GM12878 (cell line): Measurements from ENCODE around the gene PTPRN2. TPM values are rescaled to one million over a fixed set of nuclear protein-coding genes. Genes with fewer than 3 reads are reported as not detected.

Source experiments
- ATAC-seq: fragments of 200-7000 bp; cut with Tn5 transposase; 3 replicates; pipeline ENCODE4 v1.9.1; 2020; ENCODE audit warnings: mild to moderate bottlenecking, moderate library complexity
- BruUV-seq: library from RNA; stranded (reverse); fragments of 400-500 nt; replicated peaks from 2 replicates; lab custom pipeline; 2021; lab: Mats Ljungman, UMichigan
- CTCF ChIA-PET: fragments of 300-600 bp; sonication (Branson Sonifier 250); formaldehyde crosslinking; extraction: SDS; loops from one replicate; lab custom pipeline; 2021; ENCODE audit warnings: inconsistent platforms; lab: Yijun Ruan, JAX
- POLR2A ChIA-PET: fragments of 350-600 bp; formaldehyde crosslinking; extraction: SDS; loops from one replicate; lab custom pipeline; 2021; ENCODE audit warnings: inconsistent platforms; lab: Charles Lee
- RAD21 ChIA-PET: fragments of 300-600 bp; sonication (Branson Sonifier 250); formaldehyde crosslinking; loops from one replicate; lab custom pipeline; 2023; ENCODE audit warnings: antibody characterized with exemption; ENCODE audit not compliant: unreplicated experiment; lab: Charles Lee
- SMC1A ChIA-PET: fragments of 300-600 bp; sonication (Branson Sonifier 250); formaldehyde crosslinking; loops from one replicate; lab custom pipeline; 2023; ENCODE audit not compliant: unreplicated experiment, uncharacterized antibody; lab: Charles Lee
- DNase-seq: peaks from one replicate; pipeline ENCODE4 v3.0.0-alpha.2; 2011; ENCODE audit warnings: low read depth, low spot score
- FAIRE-seq: peaks from 3 replicates; lab custom pipeline; 2011; peaks lifted over from hg19 to GRCh38; lab: Jason Lieb, UNC
- H2AFZ ChIP-seq: 2 replicates; pipeline ENCODE4 v1.6.0; 2011; ENCODE audit warnings: low read depth, low read length, control low read depth; ENCODE audit not compliant: control insufficient read depth
- H3K27ac ChIP-seq: 2 replicates; pipeline ENCODE4 v1.5.1; 2011; ENCODE audit warnings: control low read depth; ENCODE audit not compliant: control insufficient read depth, insufficient read depth
- H3K27me3 ChIP-seq, 2 experiments: replicated peaks in 1 of 2; 2 replicates each; pipeline versions ENCODE4 v1.6.0 to v1.6.1; 2011; ENCODE audit warnings: low read length in 1 of 2; ENCODE audit not compliant: control insufficient read depth in 2 of 2, insufficient read depth in 2 of 2
- H3K36me3 ChIP-seq, 2 experiments: 2 replicates each; pipeline ENCODE4 v1.5.1; 2011; ENCODE audit warnings: low read length in 1 of 2; ENCODE audit not compliant: control insufficient read depth in 2 of 2, insufficient read depth in 2 of 2
- H3K4me1 ChIP-seq: 2 replicates; pipeline ENCODE4 v1.6.1; 2011; ENCODE audit warnings: mild to moderate bottlenecking, low read length, moderate library complexity, mixed read lengths; ENCODE audit not compliant: control insufficient read depth, insufficient read depth
- H3K4me2 ChIP-seq: 2 replicates; pipeline ENCODE4 v1.6.0; 2011; ENCODE audit warnings: control low read depth; ENCODE audit not compliant: control insufficient read depth, insufficient read depth
- H3K4me3 ChIP-seq: fragments of 200-600 bp; sonication (generic); 2 replicates; pipeline ENCODE4 v1.5.1; 2016
- H3K79me2 ChIP-seq: 2 replicates; pipeline ENCODE4 v1.6.0; 2011; ENCODE audit warnings: low read length; ENCODE audit not compliant: control insufficient read depth, insufficient read depth
- H3K9ac ChIP-seq: 2 replicates; pipeline ENCODE4 v1.8.0; 2011; ENCODE audit warnings: low read length, control low read depth, mixed read lengths; ENCODE audit not compliant: control insufficient read depth, insufficient read depth
- H3K9me3 ChIP-seq: replicated peaks from 3 replicates; pipeline ENCODE4 v1.5.1; 2011; ENCODE audit warnings: mild to moderate bottlenecking, low read length; ENCODE audit not compliant: control insufficient read depth, insufficient read depth
- H4K20me1 ChIP-seq: 2 replicates; pipeline ENCODE4 v1.6.0; 2011; ENCODE audit not compliant: control insufficient read depth, insufficient read depth
- BHLHE40 ChIP-seq, 2 experiments: fragments of 450-650 bp in 1 of 2; IDR thresholded peaks; 2 replicates each; pipeline ENCODE4 v1.6.1; 2011 to 2017; ENCODE audit warnings: low read depth in 2 of 2, borderline replicate concordance in 1 of 2, improper control_type of control experiment in 1 of 2, low read length in 1 of 2, mild to moderate bottlenecking in 1 of 2
- CEBPZ ChIP-seq: fragments of 150-350 bp; IDR thresholded peaks from 2 replicates; pipeline ENCODE4 v1.6.1; 2016; ENCODE audit warnings: low read depth, low read length
- CUX1 ChIP-seq: IDR thresholded peaks from 2 replicates; pipeline ENCODE4 v1.6.1; 2012; ENCODE audit warnings: improper control_type of control experiment, low read depth, low read length; ENCODE audit not compliant: insufficient replicate concordance
- KDM1A ChIP-seq: fragments of 200-600 bp; sonication (generic); IDR thresholded peaks from 2 replicates; pipeline ENCODE4 v1.6.1; 2016; ENCODE audit warnings: borderline replicate concordance
- KLF5 ChIP-seq: fragments of 450-650 bp; IDR thresholded peaks from 2 replicates; pipeline ENCODE4 v1.6.1; 2014; ENCODE audit warnings: mild to moderate bottlenecking; ENCODE audit not compliant: partially characterized antibody
- MYB ChIP-seq: fragments of 150-350 bp; IDR thresholded peaks from 2 replicates; pipeline ENCODE4 v1.6.1; 2014; ENCODE audit warnings: mild to moderate bottlenecking, low read depth, low read length, borderline replicate concordance
- PML ChIP-seq: IDR thresholded peaks from 2 replicates; pipeline ENCODE4 v1.6.1; 2012; ENCODE audit warnings: low read length, inconsistent platforms
- RAD51 ChIP-seq: fragments of 450-650 bp; IDR thresholded peaks from 2 replicates; pipeline ENCODE4 v1.6.1; 2016; ENCODE audit warnings: moderate library complexity, mild to moderate bottlenecking, inconsistent platforms
- STAT3 ChIP-seq: IDR thresholded peaks from 2 replicates; pipeline ENCODE4 v1.6.1; 2011; ENCODE audit warnings: low read depth, low read length, improper control_type of control experiment
- USF2 ChIP-seq: IDR thresholded peaks from 2 replicates; pipeline ENCODE4 v1.6.1; 2011; ENCODE audit warnings: low read depth, low read length, improper control_type of control experiment, borderline replicate concordance
- ZNF274 ChIP-seq: IDR thresholded peaks from one replicate; pipeline ENCODE4 v1.8.0; 2011; ENCODE audit not compliant: insufficient read length, insufficient read depth
- WGBS: methylation state at CpG from one replicate; pipeline ENCODE4 v1.1.6; 2016; ENCODE audit warnings: low lambda C conversion rate; ENCODE audit not compliant: insufficient replicate concordance, insufficient coverage; ENCODE audit errors: missing lambda C conversion rate; 5-methylcytosine and 5-hydroxymethylcytosine counted together
- in situ Hi-C: fragments of 300-500 bp; cut with MboI; formaldehyde crosslinking; loops from 9 replicates; pipeline ENCODE4 v1.14.3; 2018; ENCODE audit warnings: mixed read lengths
- intact Hi-C: fragments of 100-400 bp; cut with micrococcal nuclease; formaldehyde crosslinking; loops from one replicate; pipeline ENCODE4 v1.14.2; 2022; ENCODE audit not compliant: unreplicated experiment
- polyA plus RNA-seq, 11 experiments: library from polyadenylated mRNA; depleted of rRNA in 4 of 11; unstranded in 6 of 11; stranded (reverse) in 5 of 11; fragments of >200 nt; fragmentation: Nextera tagmentation in 4 of 11; fragmentation: Illumina TruSeq in 1 of 11; extraction: Ambion mirVana in 4 of 11; extraction: Trizol in 1 of 11; gene quantifications; 1 replicate in 1 of 11; 2 replicates in 10 of 11; pipeline versions ENCODE4 v1.2.1 to v1.2.3, GENCODE V29; 2011 to 2016; ENCODE audit warnings: inconsistent platforms in 2 of 11, missing spikeins in 2 of 11, low read depth in 1 of 11
- total RNA-seq, 4 experiments: library from RNA; depleted of rRNA in 3 of 4; stranded (reverse); fragments of >200 nt in 3 of 4; fragmentation: Illumina TruSeq in 1 of 4; extraction: Trizol in 1 of 4; gene quantifications; 2 replicates each; pipeline versions ENCODE4 v1.2.1 to v1.2.3, GENCODE V29; 2013 to 2021

The PTPRN2 gene
- total and polyA plus RNA-seq, 10 of the 15 experiments (the other 5 are each of a cell fraction or from before 2014, with no cell fraction given): 5.4 TPM; not detected in 9

GRCh38 chr7:158206341-158206740 is 381.3 kb downstream of the PTPRN2 start:
- POLR2A ChIA-PET: no interaction called here
- Histone ChIP-seq H3K4me1 (no peaks in the 10 kb centered on the region), H3K79me2 (no peaks in the 10 kb centered on the region), H3K36me3 (no peaks in the 10 kb centered on the region), H3K4me2 (no peak overlapping the region), H3K4me3 (no peak overlapping the region), H3K9me3 (no peaks in the 10 kb centered on the region; the same call in 2 of the 3 replicates), H2AFZ (no peak overlapping the region), H3K27ac (no peak overlapping the region), H3K9ac (no peak overlapping the region), H4K20me1 (no peaks in the 10 kb centered on the region), H3K27me3 (no peaks in the 10 kb centered on the region)
- intact Hi-C loops (no loop called here), in situ Hi-C loops (no loop called here)
- ATAC-seq: no peak
- 49% methylated on average over 6 of the region's 6 CpGs for WGBS
- CTCF ChIA-PET: no interaction called here
- DNase-seq: no peak
- TF ChIP-seq MYB (no peak), ZNF274 (no peak), BHLHE40 (IDR thresholded peaks at IDR 0.05; ENCODE audit: borderline replicate concordance in 1 of 2, low read depth in 2 of 2, low read length in 1 of 2) (no peak), CUX1 (no peak), STAT3 (no peak), PML (no peak), USF2 (no peak), RAD51 (no peak), CEBPZ (no peak), KLF5 (no peak), KDM1A (no peak)
- no peak for FAIRE-seq
- RAD21 ChIA-PET: no interaction called here
- SMC1A ChIA-PET: no interaction called here
- BruUV-seq: no TSS peak
